Measurements from ENCODE around the gene SLIT3.

SLIT3 gene

GRCh38 chr5:168992016-168992415 is 308.9 kb downstream of the SLIT3 start:
- no peak for DNase-seq (ENCODE audit: low read depth)

- DNase-seq (ENCODE audit: low read depth) = no peak
Observed at GRCh38 chr5:168991311-168991710, 309.6 kb downstream of the SLIT3 start.

GRCh38 chr5:168990679-168991078 is 310.3 kb downstream of the SLIT3 start:
- no peak for DNase-seq (ENCODE audit: low read depth)

GRCh38 chr5:168989731-168990505 is 311.0 kb downstream of the SLIT3 start:
- no peak for DNase-seq (ENCODE audit: low read depth)

- no peak for DNase-seq (ENCODE audit: low read depth)
Observed at GRCh38 chr5:168988699-168989098, 312.2 kb downstream of the SLIT3 start.

- peak; percentile 30 for DNase-seq (ENCODE audit: low read depth)
Observed at GRCh38 chr5:168987543-168988300, 313.2 kb downstream of the SLIT3 start.

GRCh38 chr5:168985454-168985853 is 315.5 kb downstream of the SLIT3 start:
- DNase-seq (ENCODE audit: low read depth) = no peak

GRCh38 chr5:168984135-168984675 is 316.7 kb downstream of the SLIT3 start:
- no peak for DNase-seq (ENCODE audit: low read depth)

- DNase-seq (ENCODE audit: low read depth) = no peak
Observed at GRCh38 chr5:168979135-168979534, 321.8 kb downstream of the SLIT3 start.

GRCh38 chr5:168978500-168978899 is 322.4 kb downstream of the SLIT3 start:
- no peak for DNase-seq (ENCODE audit: low read depth)

- no peak for DNase-seq (ENCODE audit: low read depth)
Observed at GRCh38 chr5:168978015-168978414, 322.9 kb downstream of the SLIT3 start.

GRCh38 chr5:168976311-168976970 is 324.5 kb downstream of the SLIT3 start:
- no peak for DNase-seq (ENCODE audit: low read depth)

GRCh38 chr5:168975331-168975730 is 325.6 kb downstream of the SLIT3 start:
- no peak for DNase-seq (ENCODE audit: low read depth)

- DNase-seq (ENCODE audit: low read depth) = no peak
Observed at GRCh38 chr5:168974082-168974481, 326.9 kb downstream of the SLIT3 start.

GRCh38 chr5:168972731-168973130 is 328.2 kb downstream of the SLIT3 start:
- no peak for DNase-seq (ENCODE audit: low read depth)

GRCh38 chr5:168971100-168971499 is 329.8 kb downstream of the SLIT3 start:
- DNase-seq (ENCODE audit: low read depth) = no peak

GRCh38 chr5:168969326-168969886 is 331.5 kb downstream of the SLIT3 start:
- DNase-seq (ENCODE audit: low read depth) = no peak

- DNase-seq (ENCODE audit: low read depth) = no peak
Observed at GRCh38 chr5:168967882-168968620, 332.9 kb downstream of the SLIT3 start.

GRCh38 chr5:168965638-168966037 is 335.3 kb downstream of the SLIT3 start:
- DNase-seq (ENCODE audit: low read depth) = no peak

GRCh38 chr5:168964182-168964581 is 336.8 kb downstream of the SLIT3 start:
- no peak for DNase-seq (ENCODE audit: low read depth)

GRCh38 chr5:168962306-168962705 is 338.6 kb downstream of the SLIT3 start:
- DNase-seq (ENCODE audit: low read depth) = no peak

GRCh38 chr5:168961681-168962080 is 339.3 kb downstream of the SLIT3 start:
- DNase-seq (ENCODE audit: low read depth) = no peak

Measured in stimulated activated CD8-positive, alpha-beta memory T cell treated with anti-CD3 and anti-CD28 coated beads, Interleukin-15, amount 100 ng/mL, for 24 hours (primary cell).